NT2/D1 (cell line): ENCODE measurements around the gene DTNB.
A peak's percentile ranks its signal among the peaks of the same experiment; 100 is the strongest.

ENCODE experiments used
- DNase-seq: peaks from one replicate; pipeline ENCODE4 v3.0.0-alpha.2; 2011; ENCODE audit warnings: low read depth, low spot score
- H3K27me3 ChIP-seq: 2 replicates; pipeline ENCODE4 v1.6.0; 2011; ENCODE audit warnings: mild to moderate bottlenecking; ENCODE audit not compliant: insufficient read length, insufficient read depth
- H3K36me3 ChIP-seq: 2 replicates; pipeline ENCODE4 v1.6.1; 2011; ENCODE audit warnings: mild to moderate bottlenecking, low read length, mixed read lengths; ENCODE audit not compliant: insufficient read depth, insufficient read length
- H3K4me1 ChIP-seq: 2 replicates; pipeline ENCODE4 v1.5.1; 2011; ENCODE audit not compliant: insufficient read depth, insufficient read length
- H3K4me3 ChIP-seq: 2 replicates; pipeline ENCODE4 v1.5.1; 2011; ENCODE audit warnings: low read depth; ENCODE audit not compliant: insufficient read length
- H3K9ac ChIP-seq: 2 replicates; pipeline ENCODE4 v1.6.0; 2011; ENCODE audit warnings: low read depth; ENCODE audit not compliant: insufficient read length
- H3K9me3 ChIP-seq: 2 replicates; pipeline ENCODE4 v1.5.1; 2011; ENCODE audit warnings: mild to moderate bottlenecking, low read length; ENCODE audit not compliant: insufficient read depth
- SUZ12 ChIP-seq: IDR thresholded peaks from 2 replicates; pipeline ENCODE4 v1.6.1; 2011; ENCODE audit not compliant: insufficient read length, insufficient read depth; ENCODE audit errors: extremely low read depth
- YY1 ChIP-seq: IDR thresholded peaks from 2 replicates; pipeline ENCODE4 v1.6.1; 2011; ENCODE audit not compliant: insufficient read length, insufficient read depth
- ZNF274 ChIP-seq: IDR thresholded peaks from 2 replicates; pipeline ENCODE4 v1.6.1; 2011; ENCODE audit warnings: mild to moderate bottlenecking, low read depth, low read length

DTNB gene

DNA sequence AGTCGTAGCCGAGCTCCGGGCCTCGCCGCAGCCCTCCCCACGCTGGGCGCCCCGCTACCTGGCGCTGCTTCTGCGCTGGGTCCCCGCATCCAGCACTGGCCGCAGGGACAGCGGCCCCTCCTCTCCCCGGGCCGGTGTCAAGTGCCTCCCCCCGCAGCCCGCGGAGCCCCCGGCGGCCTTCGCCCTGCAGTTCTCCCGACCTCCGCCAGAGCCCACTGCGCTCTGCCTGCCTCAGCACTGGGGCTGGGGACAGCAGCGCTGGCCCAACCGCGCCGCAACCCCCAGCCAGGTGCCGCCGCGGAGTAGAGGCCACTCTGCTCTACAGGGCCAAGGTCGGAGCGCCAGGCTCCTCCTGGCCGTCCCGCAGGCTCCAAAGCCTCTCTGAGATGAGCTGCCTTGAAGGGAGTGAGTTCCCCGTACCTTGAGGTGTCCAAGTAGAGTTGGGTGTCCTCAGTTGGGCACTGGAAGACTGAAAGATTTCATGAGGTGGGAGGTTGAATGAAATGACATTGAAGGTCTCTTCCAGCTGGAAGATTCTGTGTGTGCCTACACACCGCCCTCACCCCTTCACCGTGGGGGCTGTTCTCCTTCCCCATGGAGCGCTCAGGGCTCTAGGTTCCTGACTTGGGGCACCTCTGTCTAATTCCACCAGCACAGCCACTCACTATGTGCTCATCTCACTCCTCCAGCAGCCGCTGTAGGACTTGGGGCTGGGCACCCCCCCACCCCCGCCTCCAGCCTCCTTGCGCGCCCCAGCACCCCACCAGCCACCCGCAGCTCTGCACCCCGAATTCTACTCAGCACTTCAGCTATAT is 330.8 kb downstream of the DTNB start:
- Histone ChIP-seq H3K4me1 (peaks cover 13% of the 10 kb centered on the region), H3K9me3 (no peaks in the 10 kb centered on the region), H3K36me3 (no peaks in the 10 kb centered on the region), H3K9ac (no peak overlapping the region), H3K4me3 (peak overlapping the region; percentile 40), H3K27me3 (peaks cover 14% of the 10 kb centered on the region)
- peak; percentile 88 for DNase-seq
- TF ChIP-seq SUZ12 = no peak
- no peak for TF ChIP-seq YY1
- no peak for TF ChIP-seq ZNF274

DNA sequence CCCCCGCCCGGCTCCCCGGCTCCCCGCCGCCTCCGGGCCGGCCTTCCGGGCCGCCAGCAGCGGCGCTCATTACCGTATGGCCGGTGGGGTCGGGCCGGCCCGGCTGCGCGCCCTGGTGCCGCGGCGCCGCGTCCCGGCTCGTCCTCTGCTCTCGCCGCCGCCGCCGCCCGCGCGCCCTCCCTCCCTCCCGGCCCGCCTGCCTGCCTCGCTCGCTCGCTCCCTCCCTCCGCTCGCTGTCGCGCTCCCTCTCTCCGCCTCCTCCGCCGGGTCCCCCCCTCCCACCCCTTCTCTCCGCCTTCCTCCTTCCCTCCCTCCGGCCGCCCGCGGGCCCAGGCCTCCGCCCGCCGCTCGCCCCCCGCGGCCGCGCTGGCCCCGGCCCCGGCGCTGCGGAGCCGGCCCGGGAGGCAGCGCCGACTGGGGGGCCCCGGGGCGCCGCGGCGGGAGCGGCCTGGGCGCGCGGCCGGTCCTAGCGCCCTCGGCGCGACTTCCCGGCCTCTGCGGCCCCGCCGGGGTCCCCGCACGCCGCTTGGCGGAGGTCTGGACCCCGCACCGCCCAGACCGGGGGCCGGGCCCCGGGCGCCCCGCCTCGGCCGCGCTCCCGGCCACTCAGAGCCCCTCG is 331.5 kb downstream of the DTNB start, which contains the start of gene DNMT3A:
DNMT3A (minus strand) TSS at position 173 of the 619 bp plus-strand sequence. CDS start 27,941 bp downstream, outside the sequence.
- no peak for DNase-seq
- Histone ChIP-seq H3K4me3 (peak within 1 kb of the TSS; percentile 40), H3K27me3 (peaks cover 14% of the 10 kb centered on the region), H3K9me3 (no peaks in the 10 kb centered on the region), H3K4me1 (peaks cover 12% of the 10 kb centered on the region), H3K9ac (peak within 1 kb of the TSS; percentile 42), H3K36me3 (no peaks in the 10 kb centered on the region)
- no peak for TF ChIP-seq ZNF274

DNA sequence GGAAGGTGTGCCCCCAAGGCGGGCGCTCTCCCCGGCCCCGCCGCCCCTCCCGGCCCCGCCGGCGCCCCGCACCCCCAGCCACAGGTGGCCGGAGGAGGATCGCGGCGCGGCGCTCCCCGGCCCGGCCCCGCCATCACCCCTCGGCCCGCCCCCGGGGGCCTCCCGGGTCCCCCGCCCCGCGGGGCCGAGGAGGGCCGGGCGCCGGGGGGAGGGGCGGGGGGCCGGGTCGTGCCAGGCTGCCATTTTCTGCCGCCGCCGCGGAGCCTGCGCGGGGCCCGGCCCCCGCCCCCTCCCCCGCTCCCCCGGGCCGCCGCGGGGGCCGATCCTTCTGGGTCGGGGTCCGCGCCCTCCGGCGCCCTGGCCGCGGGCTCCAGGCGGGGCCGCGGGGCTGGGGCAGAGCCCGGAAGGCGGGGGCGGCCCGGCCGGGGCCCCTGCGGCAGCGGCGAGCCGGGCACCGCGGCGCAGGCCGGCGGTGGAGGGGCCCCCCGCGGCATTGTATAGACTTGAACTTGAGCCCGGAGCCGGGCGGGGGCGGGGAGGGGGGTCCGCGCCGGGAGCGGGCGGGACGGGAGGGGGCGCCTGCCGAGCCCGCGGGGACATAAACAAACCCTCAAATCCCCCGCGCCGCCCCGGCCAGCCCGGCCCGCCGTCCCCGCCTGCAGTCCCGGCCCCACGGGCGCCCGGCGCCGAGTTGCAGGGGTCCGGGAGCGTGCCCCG is 332.2 kb downstream of the DTNB start:
- H3K9ac ChIP-seq = peak overlapping the region; percentile 42
- H3K4me1 ChIP-seq = peaks cover 13% of the 10 kb centered on the region
- no peak for DNase-seq
- H3K27me3 ChIP-seq = peaks cover 14% of the 10 kb centered on the region
- TF ChIP-seq SUZ12 = no peak
- TF ChIP-seq YY1 = no peak
- no peak for TF ChIP-seq ZNF274
- no peaks in the 10 kb centered on the region for H3K9me3 ChIP-seq
- peak overlapping the region; percentile 8 for H3K4me3 ChIP-seq
- H3K36me3 ChIP-seq = no peaks in the 10 kb centered on the region

DNA sequence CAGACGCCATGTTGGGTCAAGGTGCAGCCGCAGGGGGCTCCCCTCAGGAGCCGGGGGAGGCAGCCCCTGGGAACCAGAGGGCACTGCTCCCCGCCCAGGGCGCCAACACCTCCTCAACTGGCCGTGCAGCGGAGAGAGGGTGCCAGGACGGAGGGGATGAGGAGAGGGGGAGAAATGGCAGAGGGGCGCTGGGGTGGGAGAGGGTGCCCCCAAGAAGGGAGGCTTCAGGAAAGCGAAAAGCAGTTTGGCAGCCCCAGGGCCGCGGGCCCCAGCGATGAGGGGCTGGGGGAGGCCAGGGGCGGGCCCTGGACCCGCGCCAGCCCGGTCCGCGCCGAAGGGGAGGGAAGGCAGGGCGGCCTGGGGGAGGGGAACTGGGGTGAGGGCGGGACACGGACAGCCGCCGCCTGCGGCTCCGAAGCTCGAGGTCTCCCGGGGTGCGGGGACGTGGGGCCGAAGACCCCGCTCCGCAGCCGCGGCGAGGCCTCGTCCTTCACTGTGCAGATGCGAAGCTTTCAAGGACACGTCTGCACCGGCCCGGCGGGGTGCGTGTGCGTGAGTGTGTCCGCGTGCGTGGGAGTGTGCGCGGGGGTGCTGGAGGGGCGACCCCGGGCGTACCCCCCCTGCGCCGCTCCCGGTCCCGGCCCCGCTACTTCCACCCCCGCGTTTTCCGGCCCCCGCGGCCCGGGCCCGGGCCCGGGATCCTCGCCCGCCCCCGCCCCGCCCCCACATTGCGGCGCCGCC is 333.0 kb downstream of the DTNB start:
- Histone ChIP-seq H3K4me1 (peaks cover 18% of the 10 kb centered on the region), H3K9me3 (no peaks in the 10 kb centered on the region), H3K9ac (peak overlapping the region; percentile 42), H3K4me3 (peak overlapping the region; percentile 32), H3K36me3 (no peaks in the 10 kb centered on the region), H3K27me3 (peaks cover 14% of the 10 kb centered on the region)
- DNase-seq = no peak
- TF ChIP-seq SUZ12 = no peak
- TF ChIP-seq ZNF274 = no peak
- no peak for TF ChIP-seq YY1

DNA sequence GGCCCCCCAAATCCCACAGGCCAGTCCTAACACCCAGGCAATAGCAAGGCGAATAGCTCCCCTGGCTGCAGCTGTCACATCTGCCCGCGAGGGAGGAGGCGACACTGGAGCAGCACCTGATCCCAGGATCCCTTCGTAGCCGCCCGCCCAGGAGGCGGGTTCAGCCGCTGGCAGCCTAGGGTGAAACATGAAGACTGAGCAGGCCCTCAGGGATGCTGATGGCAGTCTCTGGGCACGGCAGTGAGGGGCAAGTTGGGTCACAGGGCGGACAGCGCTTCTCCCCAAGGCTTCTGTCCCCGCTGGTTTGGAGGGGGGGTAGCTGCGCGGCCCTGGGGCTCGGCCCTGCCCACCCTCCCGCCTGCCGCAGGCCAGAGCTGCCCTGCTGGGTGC is 333.6 kb downstream of the DTNB start:
- no peaks in the 10 kb centered on the region for H3K36me3 ChIP-seq
- H3K4me1 ChIP-seq = peaks cover 18% of the 10 kb centered on the region
- TF ChIP-seq YY1 (no peak), SUZ12 (no peak), ZNF274 (no peak)
- no peak overlapping the region for H3K9ac ChIP-seq
- no peaks in the 10 kb centered on the region for H3K9me3 ChIP-seq
- DNase-seq = no peak
- peaks cover 14% of the 10 kb centered on the region for H3K27me3 ChIP-seq
- H3K4me3 ChIP-seq = no peak overlapping the region

DNA sequence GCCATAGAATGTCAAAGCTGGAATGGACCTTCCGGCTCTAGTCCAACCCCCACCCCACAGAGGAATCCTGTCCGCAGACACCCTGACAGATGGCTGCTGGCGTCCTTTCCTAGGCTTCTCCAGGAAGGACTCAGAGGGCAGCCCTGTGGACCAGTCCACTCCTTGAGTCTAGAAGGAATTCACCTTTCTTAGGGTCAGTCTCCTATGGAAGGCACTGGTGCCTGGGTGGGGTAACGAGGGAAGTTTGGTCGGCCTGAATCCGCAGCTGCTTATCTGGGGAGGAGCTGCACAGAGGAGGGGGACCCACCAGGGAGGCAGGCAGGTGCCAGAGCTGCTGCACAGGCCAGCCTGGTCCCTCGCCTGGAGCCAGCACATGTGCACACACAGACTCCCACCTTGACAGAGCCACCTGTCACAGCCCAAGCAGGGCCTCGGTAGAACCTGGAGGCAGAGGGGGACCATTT is 334.1 kb downstream of the DTNB start:
- H3K9me3 ChIP-seq = no peaks in the 10 kb centered on the region
- H3K36me3 ChIP-seq = no peaks in the 10 kb centered on the region
- TF ChIP-seq YY1 = no peak
- TF ChIP-seq SUZ12 = no peak
- TF ChIP-seq ZNF274 = no peak
- H3K27me3 ChIP-seq = peaks cover 13% of the 10 kb centered on the region
- DNase-seq = no peak
- H3K4me3 ChIP-seq = no peak overlapping the region
- peaks cover 18% of the 10 kb centered on the region for H3K4me1 ChIP-seq
- H3K9ac ChIP-seq = no peak overlapping the region

DNA sequence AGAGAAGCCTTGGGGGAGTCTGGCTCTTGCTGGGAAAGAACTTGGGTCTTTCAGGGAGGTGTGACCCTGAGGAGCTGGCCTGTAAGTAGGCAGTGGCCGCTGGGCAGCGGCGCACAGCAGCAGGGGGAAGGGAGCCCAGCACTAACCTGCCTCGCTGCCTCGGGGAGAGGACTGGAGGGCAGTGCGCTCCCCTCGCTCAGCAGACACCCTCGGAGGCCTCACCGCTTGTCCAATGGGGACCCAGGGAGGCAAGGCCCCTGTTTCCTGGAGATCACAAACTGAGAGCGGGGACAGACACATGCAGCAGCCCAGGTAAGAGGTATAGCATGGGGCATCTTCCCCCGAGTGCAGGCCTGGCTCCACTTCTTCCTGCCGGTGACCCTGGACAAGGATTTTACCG is 335.0 kb downstream of the DTNB start:
- Histone ChIP-seq H3K36me3 (no peaks in the 10 kb centered on the region), H3K27me3 (peaks cover 4% of the 10 kb centered on the region), H3K9me3 (no peaks in the 10 kb centered on the region), H3K9ac (no peak overlapping the region), H3K4me3 (no peak overlapping the region), H3K4me1 (peaks cover 23% of the 10 kb centered on the region)
- TF ChIP-seq SUZ12 = no peak
- no peak for TF ChIP-seq YY1
- no peak for TF ChIP-seq ZNF274
- no peak for DNase-seq
